GM13976 (cell line): ENCODE results near the gene TMEM52.

Experiments used
- DNase-seq: peaks from one replicate; pipeline ENCODE4 v3.0.0; 2012; ENCODE audit warnings: low spot score
- in situ Hi-C: fragments of 300-500 bp; cut with MboI; formaldehyde crosslinking; loops from one replicate; pipeline ENCODE4 v1.12.0; 2022; ENCODE audit warnings: low sequenced_read_pairs, mixed read lengths, inconsistent platforms; ENCODE audit not compliant: unreplicated experiment
- TF ChIP-seq, protein P1 (sequence below): IDR thresholded peaks from 2 replicates; pipeline ENCODE4 v1.5.1; 2012; ENCODE audit warnings: borderline replicate concordance, mild to moderate bottlenecking; ENCODE audit not compliant: insufficient read depth; ENCODE audit errors: extremely low read depth, missing control alignments, control extremely low read depth

The TMEM52 gene

DNA sequence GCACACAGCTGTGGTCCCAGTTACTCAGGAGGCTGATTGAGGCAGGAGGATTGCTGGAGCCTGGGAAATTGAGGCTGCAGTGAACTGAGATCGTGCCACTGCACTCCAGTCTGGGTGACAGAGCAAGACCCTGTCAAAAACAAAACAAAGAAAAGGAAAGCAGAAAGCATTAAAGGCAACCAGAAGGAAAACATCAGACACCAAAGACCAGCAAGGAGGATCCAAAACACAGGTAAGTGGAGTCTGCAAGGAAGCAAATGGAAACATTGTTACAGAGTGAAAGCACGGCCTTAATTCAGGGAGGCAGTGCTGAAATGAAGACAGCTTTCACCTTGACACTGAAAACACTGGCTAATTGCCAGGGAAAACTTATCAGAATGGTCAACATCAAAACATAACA, 43.7 kb upstream of the TMEM52 start:
- TF ChIP-seq, protein P1, sequence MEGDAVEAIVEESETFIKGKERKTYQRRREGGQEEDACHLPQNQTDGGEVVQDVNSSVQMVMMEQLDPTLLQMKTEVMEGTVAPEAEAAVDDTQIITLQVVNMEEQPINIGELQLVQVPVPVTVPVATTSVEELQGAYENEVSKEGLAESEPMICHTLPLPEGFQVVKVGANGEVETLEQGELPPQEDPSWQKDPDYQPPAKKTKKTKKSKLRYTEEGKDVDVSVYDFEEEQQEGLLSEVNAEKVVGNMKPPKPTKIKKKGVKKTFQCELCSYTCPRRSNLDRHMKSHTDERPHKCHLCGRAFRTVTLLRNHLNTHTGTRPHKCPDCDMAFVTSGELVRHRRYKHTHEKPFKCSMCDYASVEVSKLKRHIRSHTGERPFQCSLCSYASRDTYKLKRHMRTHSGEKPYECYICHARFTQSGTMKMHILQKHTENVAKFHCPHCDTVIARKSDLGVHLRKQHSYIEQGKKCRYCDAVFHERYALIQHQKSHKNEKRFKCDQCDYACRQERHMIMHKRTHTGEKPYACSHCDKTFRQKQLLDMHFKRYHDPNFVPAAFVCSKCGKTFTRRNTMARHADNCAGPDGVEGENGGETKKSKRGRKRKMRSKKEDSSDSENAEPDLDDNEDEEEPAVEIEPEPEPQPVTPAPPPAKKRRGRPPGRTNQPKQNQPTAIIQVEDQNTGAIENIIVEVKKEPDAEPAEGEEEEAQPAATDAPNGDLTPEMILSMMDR: no peak
- DNase-seq: no peak
- in situ Hi-C loops: no loop called here

DNA sequence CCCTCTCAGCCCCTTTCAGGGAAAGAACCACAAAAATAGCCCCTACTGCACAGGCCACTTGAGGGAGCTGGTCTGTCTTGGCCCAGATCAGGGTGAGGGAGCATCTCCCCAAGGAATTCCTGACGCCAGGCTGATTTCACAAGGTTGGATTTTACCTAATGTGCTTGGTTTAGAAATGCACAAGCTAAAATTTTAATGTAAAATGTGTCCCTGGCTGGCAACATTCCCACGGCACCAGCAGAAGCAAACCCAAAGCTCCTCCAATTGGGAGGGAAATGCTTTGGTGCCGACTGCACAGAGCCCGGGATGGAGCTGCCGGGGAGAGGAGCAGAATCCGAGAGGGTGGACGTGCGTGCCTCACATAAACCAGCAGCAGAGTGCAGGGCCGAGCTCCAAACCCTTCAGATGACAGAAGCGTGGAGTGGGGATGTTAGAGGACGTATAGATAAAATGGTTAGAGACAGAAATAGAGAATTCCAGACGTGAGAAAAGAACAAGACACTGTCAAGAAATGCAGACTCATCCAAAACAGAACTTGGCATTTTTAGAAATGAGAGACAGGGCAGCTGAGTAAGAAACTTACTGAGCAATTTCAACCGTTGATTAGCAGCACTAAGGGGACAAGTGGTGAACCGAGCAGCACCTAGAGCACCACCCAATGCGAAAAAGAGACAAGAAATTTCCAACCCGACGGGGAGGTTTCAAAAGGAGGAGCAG, 41.6 kb upstream of the TMEM52 start:
- TF ChIP-seq, protein P1: no peak
- in situ Hi-C loops: no loop called here
- DNase-seq: no peak

DNA sequence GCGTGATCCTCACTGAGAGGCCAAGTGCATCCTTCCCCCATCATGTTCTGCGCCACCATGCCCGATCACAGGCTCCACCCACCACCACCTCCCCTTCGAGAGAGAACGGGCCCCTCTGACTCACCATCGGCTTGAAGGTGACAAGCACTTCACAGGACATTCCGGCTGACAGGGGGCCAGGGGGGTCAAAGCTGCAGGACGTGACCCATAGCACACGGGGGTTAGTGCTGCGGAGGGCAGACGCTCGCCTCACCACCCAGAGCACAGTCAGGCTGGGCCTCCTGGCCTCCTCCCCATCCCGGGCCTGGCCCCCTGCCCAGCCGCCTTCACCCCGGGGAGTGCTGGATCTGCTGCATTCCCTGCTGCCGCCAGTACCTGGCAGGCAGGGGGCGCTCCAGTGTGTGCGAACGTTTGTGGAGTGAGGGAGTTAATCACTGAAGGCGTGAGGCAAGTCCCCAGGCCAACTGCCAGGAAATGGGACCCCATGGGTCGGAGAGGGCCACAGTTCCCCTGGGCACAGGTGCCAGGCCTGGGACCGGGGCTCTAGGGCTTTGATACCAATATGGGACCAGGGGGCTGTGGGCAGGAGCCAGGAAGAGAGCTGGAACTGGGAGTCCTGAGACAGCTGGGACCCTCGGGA, 40.9 kb upstream of the TMEM52 start:
- in situ Hi-C loops: no loop called here
- TF ChIP-seq, protein P1: peak; percentile 79
- peak; percentile 91 for DNase-seq

DNA sequence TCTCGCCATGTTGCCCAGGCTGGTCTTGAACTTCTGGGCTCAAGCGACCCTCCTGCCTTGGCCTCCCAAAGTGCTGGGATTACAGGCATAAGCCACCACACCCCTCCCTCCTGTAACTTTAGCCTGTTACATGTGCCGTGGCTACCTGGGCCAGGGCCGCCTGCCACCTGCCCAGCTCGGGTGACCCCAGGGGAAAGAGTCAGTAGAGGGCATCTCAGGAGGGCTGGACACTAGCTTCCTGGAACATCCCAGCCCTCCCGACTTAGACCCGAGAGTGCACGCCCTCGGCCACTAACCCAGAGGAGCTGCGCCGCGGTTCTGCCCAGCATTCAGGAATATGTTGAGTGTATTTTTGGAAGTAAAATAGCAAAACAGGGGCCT, 40.4 kb upstream of the TMEM52 start:
- DNase-seq: no peak
- in situ Hi-C loops: no loop called here
- TF ChIP-seq, protein P1: no peak

DNA sequence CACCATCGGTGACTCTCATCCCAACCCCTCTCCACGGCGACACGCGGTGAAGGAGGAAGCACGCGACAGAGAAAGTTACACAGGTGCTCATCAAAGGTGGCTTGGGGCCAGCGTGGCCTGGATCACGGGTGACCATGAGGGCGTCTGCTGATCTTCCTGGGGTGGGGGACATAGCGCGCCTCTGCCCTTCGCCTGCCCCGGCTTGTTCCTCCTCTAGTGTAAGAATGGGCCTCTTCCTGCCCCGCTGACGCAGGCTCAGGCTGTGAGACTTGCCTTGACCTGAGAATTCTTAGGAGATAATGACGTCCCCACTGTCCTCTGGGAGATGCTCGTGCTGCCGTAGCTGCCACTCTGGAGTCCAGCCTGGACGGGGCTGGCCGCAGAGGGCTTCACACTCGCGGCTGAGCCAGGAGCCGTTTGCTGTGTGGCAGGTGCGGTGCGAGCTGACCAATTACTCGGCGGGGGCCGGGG, 39.0 kb upstream of the TMEM52 start:
- no peak for DNase-seq
- in situ Hi-C loops: no loop called here
- TF ChIP-seq, protein P1: no peak

DNA sequence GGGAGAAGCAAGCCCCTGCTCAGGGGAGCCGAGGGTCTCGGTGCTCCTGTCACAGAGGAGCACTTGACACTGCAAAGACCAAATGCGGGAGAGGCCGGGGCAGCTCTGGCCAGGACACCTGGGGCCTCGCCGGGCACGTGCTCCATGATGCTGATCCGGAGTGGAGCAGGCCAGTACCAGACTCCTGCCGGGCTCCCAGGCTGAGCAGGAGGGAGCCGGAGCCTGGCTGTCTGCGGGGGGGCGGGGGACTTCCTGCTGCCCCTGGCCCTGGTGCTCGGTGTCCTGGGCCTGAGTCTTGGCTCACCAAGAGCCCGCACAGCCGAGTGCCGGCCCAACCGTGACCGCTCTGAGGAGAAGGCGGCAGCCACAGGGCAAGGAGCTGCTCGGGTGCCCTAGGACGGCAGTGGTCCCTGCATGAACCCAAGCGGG, 38.5 kb upstream of the TMEM52 start:
- no peak for DNase-seq
- TF ChIP-seq, protein P1: no peak
- in situ Hi-C loops: no loop called here
